K562 (cell line): ENCODE results near the gene ERC2.

Experiments used
- CTCF ChIP-seq, 3 experiments: IDR thresholded peaks in 2 of 3; conservative IDR thresholded peaks in 1 of 3; 2 replicates each; pipeline ENCODE4 v1.5.1; 2011 to 2012; ENCODE audit warnings: low read length in 3 of 3, mild to moderate bottlenecking in 3 of 3, control low read depth in 2 of 3, improper control_type of control experiment in 1 of 3, inconsistent platforms in 1 of 3, low read depth in 1 of 3, mixed read lengths in 1 of 3, moderate library complexity in 1 of 3; ENCODE audit not compliant: insufficient read depth in 2 of 3
- KDM5B ChIP-seq: fragments of 200-600 bp; sonication (generic); IDR thresholded peaks from 2 replicates; pipeline ENCODE4 v1.6.1; 2012; ENCODE audit warnings: low read depth, mild to moderate bottlenecking, moderate library complexity, low read length, control low read depth, inconsistent platforms; ENCODE audit not compliant: insufficient replicate concordance
- RERE ChIP-seq: sonication (generic); formaldehyde crosslinking; IDR thresholded peaks from 2 replicates; pipeline ENCODE4 v1.8.0; 2023; ENCODE audit warnings: missing genetic modification reagents, mild to moderate bottlenecking, borderline replicate concordance
- USF1 ChIP-seq: sonication (generic); formaldehyde crosslinking; IDR thresholded peaks from 2 replicates; pipeline ENCODE4 v1.9.0; 2022; ENCODE audit warnings: mild to moderate bottlenecking, missing genetic modification reagents
- ZBTB33 ChIP-seq: sonication (generic); formaldehyde crosslinking; IDR thresholded peaks from 2 replicates; pipeline ENCODE4 v1.8.1; 2023; ENCODE audit warnings: mild to moderate bottlenecking, missing genetic modification reagents

GRCh38 chr3:56488812-56489600 lies 20.7 kb upstream of the ERC2 start:
- no peak for TF ChIP-seq CTCF (IDR thresholded peaks at IDR 0.05 in 2 of 3, conservative IDR thresholded peaks at IDR 0.05 in 1 of 3; ENCODE audit: insufficient read depth in 2 of 3, low read depth in 1 of 3, low read length in 3 of 3)
- TF ChIP-seq RERE (CRISPR knock-in tag): no peak
- TF ChIP-seq ZBTB33: no peak
- no peak for TF ChIP-seq USF1 (CRISPR knock-in tag)
- TF ChIP-seq KDM5B: no peak
